ENCODE results near the gene HARS1.

DNA sequence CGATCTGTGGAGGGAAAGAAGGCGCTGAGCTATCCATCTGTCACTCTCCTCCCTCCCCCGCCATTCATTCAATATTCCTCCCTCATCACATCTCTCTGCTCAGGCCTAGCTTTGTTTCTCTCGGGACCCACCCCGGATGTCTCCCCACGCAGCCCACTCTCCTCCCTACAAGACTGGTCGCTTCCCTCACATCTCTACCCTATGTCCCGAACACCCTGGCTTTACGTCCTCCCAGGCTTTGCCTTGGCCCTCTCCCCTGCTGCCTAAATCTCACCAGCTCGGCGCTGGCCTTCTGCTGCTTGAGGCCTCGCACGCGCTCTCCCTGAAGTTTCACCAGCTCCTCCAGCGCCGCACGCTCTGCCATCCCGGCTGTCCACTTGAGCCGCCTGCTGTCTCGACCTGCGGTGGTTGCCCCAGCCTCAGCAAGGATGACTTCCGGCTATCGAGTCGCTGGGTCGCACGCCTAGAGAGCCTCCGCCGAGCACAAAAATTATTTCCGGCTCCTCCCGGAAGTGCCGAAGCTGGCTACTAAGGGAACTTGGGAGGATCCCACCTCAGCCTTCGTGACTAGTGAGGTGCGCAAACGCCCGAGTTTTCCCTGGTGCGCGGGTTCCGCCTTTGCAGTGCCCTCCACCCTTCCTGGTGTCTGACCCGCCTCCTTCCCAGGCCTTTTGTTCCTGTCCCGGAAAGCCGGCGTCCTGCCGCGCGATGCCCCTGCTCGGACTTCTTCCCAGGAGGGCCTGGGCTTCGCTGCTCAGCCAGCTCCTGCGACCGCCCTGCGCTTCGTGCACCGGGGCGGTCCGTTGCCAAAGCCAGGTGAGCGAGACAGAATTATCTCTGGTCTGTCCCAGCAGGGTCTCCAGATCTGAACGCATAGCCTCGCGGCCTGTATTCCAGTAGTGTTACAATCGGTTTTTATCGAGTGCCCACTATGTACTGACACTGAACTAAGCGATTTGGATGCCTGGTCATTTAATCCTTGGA lies at the start of gene HARS1, which contains the start of gene HARS2:
- TF ChIP-seq CTCF (optimal IDR thresholded peaks at IDR 0.05 in 1 of 3, IDR thresholded peaks at IDR 0.05 in 1 of 3, conservative IDR thresholded peaks at IDR 0.05 in 1 of 3; ENCODE audit: extremely low read depth in 1 of 3, insufficient read depth in 2 of 3, low read length in 3 of 3) (peak in 1 of 3 experiments; percentile 4), EZH2 (IDR thresholded peaks at IDR 0.05; ENCODE audit: low read length) (no peak)

Data from keratinocyte (primary cell).